Smooth muscle cell (in vitro differentiated cells): Measurements from ENCODE around the gene GPR107. TPM values are rescaled to one million over a fixed set of nuclear protein-coding genes. Genes with fewer than 3 reads are reported as not detected.

Source experiments
- DNase-seq: peaks from one replicate; lab custom pipeline; 2025; ENCODE audit not compliant: unreplicated experiment; lab: John Stamatoyannopoulos, UW
- H2AFZ ChIP-seq: fragments of 200-600 bp; sonication (generic); 2 replicates; pipeline ENCODE4 v1.6.0; 2016; ENCODE audit warnings: antibody characterized with exemption, low read depth, mild to moderate bottlenecking
- H3F3A ChIP-seq: fragments of 200-600 bp; sonication (generic); 2 replicates; pipeline ENCODE4 v1.6.0; 2017; ENCODE audit warnings: antibody characterized with exemption, low read depth
- H3K27ac ChIP-seq: fragments of 200-600 bp; sonication (generic); 2 replicates; pipeline ENCODE4 v1.5.1; 2016; ENCODE audit warnings: low read depth, mild to moderate bottlenecking
- H3K27me3 ChIP-seq: fragments of 200-600 bp; sonication (generic); 2 replicates; pipeline ENCODE4 v1.6.1; 2016; ENCODE audit warnings: low read depth, mild to moderate bottlenecking
- H3K36me3 ChIP-seq: fragments of 200-600 bp; sonication (generic); 2 replicates; pipeline ENCODE4 v1.5.1; 2016; ENCODE audit warnings: low read depth
- H3K4me1 ChIP-seq: fragments of 200-600 bp; sonication (generic); 2 replicates; pipeline ENCODE4 v1.5.1; 2016; ENCODE audit warnings: low read depth
- H3K4me2 ChIP-seq: fragments of 200-600 bp; sonication (generic); 2 replicates; pipeline ENCODE4 v1.6.0; 2016; ENCODE audit warnings: mild to moderate bottlenecking
- H3K4me3 ChIP-seq: fragments of 200-600 bp; sonication (generic); 2 replicates; pipeline ENCODE4 v1.5.1; 2016; ENCODE audit warnings: mild to moderate bottlenecking
- H3K79me2 ChIP-seq: fragments of 200-600 bp; sonication (generic); 2 replicates; pipeline ENCODE4 v1.6.0; 2016; ENCODE audit warnings: low read depth, mild to moderate bottlenecking
- H3K9ac ChIP-seq: fragments of 200-600 bp; sonication (generic); 2 replicates; pipeline ENCODE4 v1.6.0; 2016; ENCODE audit warnings: low read depth
- H3K9me3 ChIP-seq: fragments of 200-600 bp; sonication (generic); replicated peaks from 2 replicates; pipeline ENCODE4 v1.5.1; 2016; ENCODE audit warnings: low read depth
- H4K20me1 ChIP-seq: fragments of 200-600 bp; sonication (generic); 2 replicates; pipeline ENCODE4 v1.6.0; 2016; ENCODE audit warnings: low read depth
- WGBS: methylation state at CpG from one replicate; pipeline ENCODE4 v1.1.7; 2016; ENCODE audit warnings: low lambda C conversion rate; 5-methylcytosine and 5-hydroxymethylcytosine counted together
- polyA plus RNA-seq: library from polyadenylated mRNA; unstranded; fragments of >200 nt; fragmentation: Nextera tagmentation; extraction: Ambion mirVana; gene quantifications from 2 replicates; pipeline ENCODE4 v1.2.1, GENCODE V29; 2016
- total RNA-seq: library from RNA; depleted of rRNA; stranded (reverse); fragments of >200 nt; gene quantifications from 2 replicates; pipeline ENCODE4 v1.2.3, GENCODE V29; 2014
- TF ChIP-seq, protein P1 (sequence below): fragments of 200-600 bp; sonication (generic); IDR thresholded peaks from 2 replicates; pipeline ENCODE4 v1.5.1; 2017; ENCODE audit warnings: borderline replicate concordance, mild to moderate bottlenecking, antibody characterized with exemption; ENCODE audit not compliant: insufficient read depth, poor library complexity, severe bottlenecking

GPR107 gene
- total and polyA plus RNA-seq, 2 experiments from 2014 or later: 16.2 to 42.7 TPM

DNA sequence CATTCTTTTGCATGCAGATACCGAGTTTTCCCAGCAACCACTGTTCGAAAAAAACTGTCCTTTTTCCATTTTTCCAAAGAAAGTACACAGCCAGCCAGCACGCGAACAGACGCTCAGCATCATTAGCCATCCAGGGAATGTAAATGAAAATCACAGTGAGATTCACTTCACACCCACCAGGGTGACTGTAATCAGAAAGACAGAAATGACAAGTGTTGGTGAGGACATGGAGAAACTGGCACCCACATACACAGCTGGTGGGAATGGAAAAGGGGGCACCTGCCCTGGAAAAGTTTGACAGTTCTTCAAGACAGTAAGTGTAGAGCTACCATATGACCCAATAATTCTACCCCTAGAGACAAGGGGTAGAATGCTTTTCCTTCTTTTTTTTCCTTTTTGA is 93.5 kb downstream of the GPR107 start:
- no peak overlapping the region for H3K9ac ChIP-seq
- no peaks in the 10 kb centered on the region for H3K79me2 ChIP-seq
- DNase-seq: no peak
- WGBS: 86% methylated on average over 5 of the region's 5 CpGs
- H2AFZ ChIP-seq: no peak overlapping the region
- no peaks in the 10 kb centered on the region for H3K36me3 ChIP-seq
- no peak overlapping the region for H3K27ac ChIP-seq
- no peak overlapping the region for H3K4me3 ChIP-seq
- TF ChIP-seq, protein P1, sequence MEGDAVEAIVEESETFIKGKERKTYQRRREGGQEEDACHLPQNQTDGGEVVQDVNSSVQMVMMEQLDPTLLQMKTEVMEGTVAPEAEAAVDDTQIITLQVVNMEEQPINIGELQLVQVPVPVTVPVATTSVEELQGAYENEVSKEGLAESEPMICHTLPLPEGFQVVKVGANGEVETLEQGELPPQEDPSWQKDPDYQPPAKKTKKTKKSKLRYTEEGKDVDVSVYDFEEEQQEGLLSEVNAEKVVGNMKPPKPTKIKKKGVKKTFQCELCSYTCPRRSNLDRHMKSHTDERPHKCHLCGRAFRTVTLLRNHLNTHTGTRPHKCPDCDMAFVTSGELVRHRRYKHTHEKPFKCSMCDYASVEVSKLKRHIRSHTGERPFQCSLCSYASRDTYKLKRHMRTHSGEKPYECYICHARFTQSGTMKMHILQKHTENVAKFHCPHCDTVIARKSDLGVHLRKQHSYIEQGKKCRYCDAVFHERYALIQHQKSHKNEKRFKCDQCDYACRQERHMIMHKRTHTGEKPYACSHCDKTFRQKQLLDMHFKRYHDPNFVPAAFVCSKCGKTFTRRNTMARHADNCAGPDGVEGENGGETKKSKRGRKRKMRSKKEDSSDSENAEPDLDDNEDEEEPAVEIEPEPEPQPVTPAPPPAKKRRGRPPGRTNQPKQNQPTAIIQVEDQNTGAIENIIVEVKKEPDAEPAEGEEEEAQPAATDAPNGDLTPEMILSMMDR: no peak
- H3K4me1 ChIP-seq: peaks cover 4% of the 10 kb centered on the region
- H3F3A ChIP-seq: no peaks in the 10 kb centered on the region
- H3K9me3 ChIP-seq: no peaks in the 10 kb centered on the region
- H3K4me2 ChIP-seq: no peak overlapping the region
- H3K27me3 ChIP-seq: no peaks in the 10 kb centered on the region
- H4K20me1 ChIP-seq: no peaks in the 10 kb centered on the region

DNA sequence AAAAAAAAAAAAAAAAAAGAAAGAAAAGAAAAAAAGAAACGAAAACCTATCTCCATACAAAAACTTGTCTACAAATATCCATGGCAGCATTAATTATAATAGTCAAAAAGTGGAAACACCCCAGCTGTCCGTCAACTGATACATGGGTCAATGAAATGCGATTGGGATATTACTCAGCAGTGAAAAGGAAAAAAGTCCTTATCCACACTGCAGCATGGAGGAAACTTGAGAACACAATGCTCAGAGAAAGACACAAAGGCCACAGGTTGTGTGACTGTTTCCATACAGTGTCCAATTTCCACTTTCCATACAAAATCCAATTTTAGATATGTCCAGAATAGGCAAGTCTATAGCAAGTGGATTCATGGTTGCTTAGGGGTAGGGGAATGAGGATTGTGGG is 94.2 kb downstream of the GPR107 start:
- no peak overlapping the region for H3K4me2 ChIP-seq
- no peak overlapping the region for H2AFZ ChIP-seq
- peaks cover 4% of the 10 kb centered on the region for H3K4me1 ChIP-seq
- no peaks in the 10 kb centered on the region for H4K20me1 ChIP-seq
- no peaks in the 10 kb centered on the region for H3K36me3 ChIP-seq
- H3K27me3 ChIP-seq: no peaks in the 10 kb centered on the region
- H3K27ac ChIP-seq: no peak overlapping the region
- no peak overlapping the region for H3K4me3 ChIP-seq
- DNase-seq: no peak
- WGBS: 94% methylated on average over 3 of the region's 3 CpGs
- H3K9me3 ChIP-seq: no peaks in the 10 kb centered on the region
- TF ChIP-seq, protein P1: no peak
- no peaks in the 10 kb centered on the region for H3K79me2 ChIP-seq
- H3F3A ChIP-seq: no peaks in the 10 kb centered on the region
- H3K9ac ChIP-seq: no peak overlapping the region

DNA sequence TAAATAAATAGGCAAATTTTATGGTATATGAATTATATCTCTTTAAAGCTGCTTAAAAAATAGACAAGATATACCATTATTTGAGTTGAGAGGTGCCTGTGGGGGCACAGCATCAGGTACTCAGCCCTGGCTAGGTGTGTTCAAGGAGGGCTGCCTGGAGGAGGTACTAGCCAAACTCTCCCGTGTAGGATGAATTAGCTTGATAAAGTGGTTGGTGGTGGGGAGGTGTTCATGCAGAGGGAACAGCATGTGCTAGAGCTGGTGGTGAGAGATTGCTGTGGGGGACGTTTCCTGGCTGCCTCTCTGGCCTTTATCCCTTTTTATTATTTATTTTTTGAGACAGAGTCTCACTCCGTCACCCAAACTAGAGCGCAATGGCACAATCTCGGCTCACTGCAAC is 95.3 kb downstream of the GPR107 start:
- Histone ChIP-seq H4K20me1 (no peaks in the 10 kb centered on the region), H3F3A (no peaks in the 10 kb centered on the region), H3K4me2 (no peak overlapping the region), H3K79me2 (no peaks in the 10 kb centered on the region), H3K27ac (no peak overlapping the region), H3K4me3 (no peak overlapping the region), H3K27me3 (no peaks in the 10 kb centered on the region), H3K4me1 (peaks cover under 1% of the 10 kb centered on the region), H3K36me3 (no peaks in the 10 kb centered on the region), H3K9me3 (no peaks in the 10 kb centered on the region), H3K9ac (no peak overlapping the region), H2AFZ (no peak overlapping the region)
- TF ChIP-seq, protein P1: no peak
- DNase-seq: no peak
- 95% methylated on average over 5 of the region's 5 CpGs for WGBS

DNA sequence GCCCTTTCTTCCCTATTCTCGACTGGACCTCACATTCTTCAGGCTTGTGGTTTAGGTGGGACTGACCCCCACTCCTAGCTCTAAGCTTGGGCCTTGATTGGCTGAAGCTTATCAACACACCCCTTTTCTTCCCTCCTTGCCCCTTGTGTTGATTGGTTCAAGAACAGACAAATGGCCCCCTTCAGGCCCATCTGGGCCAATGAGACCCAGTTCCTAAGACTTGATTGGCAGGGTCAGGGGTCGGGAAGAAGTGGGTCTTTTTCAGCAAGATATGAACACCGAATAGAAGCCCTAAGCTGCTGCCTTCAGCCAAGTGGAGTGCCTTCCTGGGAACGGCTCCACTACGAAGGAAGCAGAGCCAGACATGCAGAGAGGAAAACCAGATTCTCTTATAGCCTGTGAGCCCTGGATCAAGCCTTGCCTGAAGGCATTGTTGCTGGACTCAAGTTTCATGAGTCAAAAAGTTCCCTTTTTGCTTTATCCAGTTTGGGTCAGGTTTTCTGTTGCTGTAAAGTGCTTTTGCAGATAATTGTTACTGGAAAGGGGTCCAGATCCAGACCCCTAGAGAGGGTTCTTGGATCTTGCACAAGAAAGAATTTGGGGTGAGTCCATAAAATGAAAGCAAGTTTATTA is 96.1 kb downstream of the GPR107 start:
- TF ChIP-seq, protein P1: no peak
- Histone ChIP-seq H3K4me1 (no peaks in the 10 kb centered on the region), H3K27ac (peak overlapping the region; percentile 86), H3K9ac (peak overlapping the region; percentile 73), H3K27me3 (no peaks in the 10 kb centered on the region), H2AFZ (no peak overlapping the region), H3K79me2 (no peaks in the 10 kb centered on the region), H3F3A (no peaks in the 10 kb centered on the region), H3K9me3 (no peaks in the 10 kb centered on the region), H3K4me3 (no peak overlapping the region), H4K20me1 (no peaks in the 10 kb centered on the region), H3K4me2 (no peak overlapping the region), H3K36me3 (no peaks in the 10 kb centered on the region)
- 89% methylated on average over 5 of the region's 5 CpGs for WGBS
- DNase-seq: no peak
